Neural cell (in vitro differentiated cells): ENCODE results near the gene SMOC1.

Experiments
- EP300 ChIP-seq: fragments of 450-650 bp; conservative IDR thresholded peaks from 2 replicates; pipeline ENCODE4 v1.6.1; 2014; ENCODE audit warnings: antibody characterized with exemption, mild to moderate bottlenecking, moderate library complexity; ENCODE audit not compliant: poor library complexity, severe bottlenecking
- EZH2 ChIP-seq: fragments of 200-600, 300-800 bp; shearing (Covaris generic), sonication (generic); IDR thresholded peaks from 2 replicates; pipeline ENCODE4 v1.6.1; 2014; ENCODE audit warnings: antibody characterized with exemption, low read length, borderline replicate concordance, mild to moderate bottlenecking; ENCODE audit not compliant: insufficient read depth, poor library complexity, severe bottlenecking
- RAD21 ChIP-seq: fragments of 450-650 bp; conservative IDR thresholded peaks from 2 replicates; pipeline ENCODE4 v1.6.1; 2014; ENCODE audit warnings: antibody characterized with exemption, mild to moderate bottlenecking, moderate library complexity
- SMC3 ChIP-seq: fragments of 450-650 bp; conservative IDR thresholded peaks from 2 replicates; pipeline ENCODE4 v1.6.1; 2014; ENCODE audit warnings: antibody characterized with exemption, mild to moderate bottlenecking, moderate library complexity; ENCODE audit not compliant: poor library complexity
- TF ChIP-seq, protein P1 (sequence below): fragments of 450-650 bp; IDR thresholded peaks from 2 replicates; pipeline ENCODE4 v1.5.1; 2014; ENCODE audit warnings: antibody characterized with exemption, mild to moderate bottlenecking, moderate library complexity; ENCODE audit not compliant: poor library complexity, severe bottlenecking

DNA sequence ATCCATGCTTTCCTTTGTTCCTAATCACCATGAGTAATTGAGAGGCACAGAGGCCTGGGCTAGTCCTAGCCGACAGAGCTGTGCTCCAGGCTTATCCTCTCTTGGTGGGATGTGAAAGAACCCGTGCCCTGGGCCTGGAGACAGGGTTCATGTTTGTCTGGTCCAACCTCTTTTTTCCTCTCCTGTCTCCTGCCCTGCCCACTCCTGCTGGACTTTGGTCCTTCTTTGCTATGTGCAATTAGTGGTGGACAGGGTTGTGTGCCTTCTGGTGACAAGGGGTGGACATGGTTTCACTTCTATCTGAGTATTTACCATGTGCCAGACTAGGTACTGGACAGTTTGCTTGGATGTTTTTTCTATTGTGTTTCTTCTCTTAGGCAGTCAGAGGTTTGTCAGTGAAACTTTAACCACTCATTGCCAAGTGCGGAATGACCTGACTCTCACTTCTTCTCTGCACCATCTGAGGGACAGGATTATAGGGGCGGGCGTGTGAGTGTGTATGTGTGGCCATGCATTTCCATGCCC is 126.1 kb downstream of the SMOC1 start:
- TF ChIP-seq EP300 (no peak), EZH2 (no peak), RAD21 (no peak), SMC3 (no peak)
- TF ChIP-seq, protein P1, sequence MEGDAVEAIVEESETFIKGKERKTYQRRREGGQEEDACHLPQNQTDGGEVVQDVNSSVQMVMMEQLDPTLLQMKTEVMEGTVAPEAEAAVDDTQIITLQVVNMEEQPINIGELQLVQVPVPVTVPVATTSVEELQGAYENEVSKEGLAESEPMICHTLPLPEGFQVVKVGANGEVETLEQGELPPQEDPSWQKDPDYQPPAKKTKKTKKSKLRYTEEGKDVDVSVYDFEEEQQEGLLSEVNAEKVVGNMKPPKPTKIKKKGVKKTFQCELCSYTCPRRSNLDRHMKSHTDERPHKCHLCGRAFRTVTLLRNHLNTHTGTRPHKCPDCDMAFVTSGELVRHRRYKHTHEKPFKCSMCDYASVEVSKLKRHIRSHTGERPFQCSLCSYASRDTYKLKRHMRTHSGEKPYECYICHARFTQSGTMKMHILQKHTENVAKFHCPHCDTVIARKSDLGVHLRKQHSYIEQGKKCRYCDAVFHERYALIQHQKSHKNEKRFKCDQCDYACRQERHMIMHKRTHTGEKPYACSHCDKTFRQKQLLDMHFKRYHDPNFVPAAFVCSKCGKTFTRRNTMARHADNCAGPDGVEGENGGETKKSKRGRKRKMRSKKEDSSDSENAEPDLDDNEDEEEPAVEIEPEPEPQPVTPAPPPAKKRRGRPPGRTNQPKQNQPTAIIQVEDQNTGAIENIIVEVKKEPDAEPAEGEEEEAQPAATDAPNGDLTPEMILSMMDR = no peak
